Measurements from ENCODE around the gene TIPARP.
A peak's percentile ranks its signal among the peaks of the same experiment; 100 is the strongest.
"Not testable (repeated sequence)": the region's sequence is repeated elsewhere in the genome, so short reads cannot be mapped to it uniquely, and the experiment has no call there.

The TIPARP gene

DNA sequence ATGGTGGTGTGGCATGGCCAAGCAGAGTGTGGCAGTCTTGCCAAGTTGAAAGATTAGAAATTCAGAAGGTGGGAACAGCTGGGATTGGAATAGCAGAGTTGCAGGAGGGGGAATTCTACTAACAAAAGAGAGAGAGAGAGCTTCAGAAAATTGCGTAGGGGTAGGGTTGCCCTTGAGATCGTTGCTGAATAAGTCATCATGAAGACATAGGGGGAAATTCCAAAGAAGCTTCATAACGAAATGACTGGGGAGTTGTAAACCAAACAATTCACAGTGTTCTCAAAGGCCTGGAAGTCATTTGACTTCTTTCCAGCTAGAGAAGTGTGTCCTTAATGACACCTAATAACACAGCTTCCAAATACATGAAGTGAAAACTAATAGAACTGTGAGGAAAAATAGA lies 26.3 kb upstream of the TIPARP start:
- DNase-seq = no peak

DNA sequence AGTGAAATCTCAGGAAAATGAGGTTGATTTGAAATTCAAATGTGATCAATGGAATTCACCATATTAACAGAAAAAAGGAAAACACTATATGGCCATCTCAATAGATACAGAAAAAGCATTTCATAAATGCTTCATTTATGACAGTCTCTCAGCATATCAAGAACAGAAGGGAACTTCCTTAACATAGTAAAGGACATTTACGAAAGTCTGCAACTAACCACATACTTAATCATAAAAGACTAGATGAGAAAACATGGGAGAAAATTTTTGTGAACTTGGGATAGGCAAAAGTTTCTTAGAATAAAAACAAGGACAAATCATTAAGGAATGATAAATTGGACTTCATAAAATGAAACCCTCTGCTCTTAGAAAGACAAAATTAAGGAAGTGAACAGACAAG lies 24.7 kb upstream of the TIPARP start:
- DNase-seq = no peak

DNA sequence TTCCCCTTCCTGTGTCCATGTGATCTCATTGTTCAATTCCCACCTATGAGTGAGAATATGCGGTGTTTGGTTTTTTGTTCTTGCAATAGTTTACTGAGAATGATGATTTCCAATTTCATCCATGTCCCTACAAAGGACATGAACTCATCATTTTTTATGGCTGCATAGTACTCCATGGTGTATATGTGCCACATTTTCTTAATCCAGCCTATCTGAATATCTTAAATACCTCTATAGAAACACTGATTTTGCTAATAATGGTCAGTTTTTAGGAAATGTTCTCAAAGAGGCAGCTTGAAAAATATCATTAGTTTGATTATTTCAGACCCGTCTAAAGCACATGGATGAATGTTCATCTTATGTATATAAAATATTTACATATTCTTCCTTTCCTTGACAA lies 21.7 kb upstream of the TIPARP start:
- DNase-seq = not testable (repeated sequence)

GRCh38 chr3:156654834-156655233 lies 19.6 kb upstream of the TIPARP start:
- DNase-seq = no peak

- no peak for DNase-seq
Observed at GRCh38 chr3:156655819-156656550, 18.4 kb upstream of the TIPARP start.

DNA sequence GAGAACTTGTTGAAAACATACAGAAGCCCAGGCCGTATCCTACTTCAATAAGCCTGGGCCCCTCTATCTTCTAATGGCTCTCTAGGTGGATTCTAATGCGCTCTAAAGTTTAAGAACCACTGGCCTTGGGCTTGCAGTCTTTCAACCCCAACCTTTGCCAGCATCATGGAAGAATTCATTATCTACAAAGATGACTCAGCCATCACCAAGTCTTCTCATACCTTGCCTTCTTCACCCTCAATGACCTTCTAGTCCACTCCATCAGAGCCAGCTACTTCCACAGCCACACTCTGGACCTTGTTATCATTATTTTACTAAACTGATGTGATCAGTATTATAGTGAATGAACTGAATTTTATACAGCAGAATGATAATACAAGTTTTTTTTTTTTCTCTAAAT lies 16.9 kb upstream of the TIPARP start:
- no peak for DNase-seq

- DNase-seq = no peak
Observed at GRCh38 chr3:156657862-156658731, 16.3 kb upstream of the TIPARP start.

DNA sequence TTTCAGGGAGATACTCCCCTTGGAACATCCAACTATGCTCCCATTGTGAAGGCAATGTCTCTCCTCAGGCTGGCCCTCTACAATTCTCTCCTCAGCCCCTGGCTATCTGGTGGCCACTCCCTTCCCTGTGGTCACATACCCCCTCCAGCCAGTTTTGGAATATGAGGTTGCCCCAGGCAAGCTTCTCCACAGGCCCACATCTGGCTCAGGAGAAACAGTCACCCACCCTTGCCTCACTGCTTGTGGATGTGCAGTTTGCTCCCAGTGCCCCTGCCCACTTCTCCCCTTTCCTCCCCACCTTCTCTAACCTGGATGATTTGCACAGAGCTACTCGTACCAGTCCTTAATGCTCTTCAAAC lies 15.7 kb upstream of the TIPARP start:
- DNase-seq = no peak

DNA sequence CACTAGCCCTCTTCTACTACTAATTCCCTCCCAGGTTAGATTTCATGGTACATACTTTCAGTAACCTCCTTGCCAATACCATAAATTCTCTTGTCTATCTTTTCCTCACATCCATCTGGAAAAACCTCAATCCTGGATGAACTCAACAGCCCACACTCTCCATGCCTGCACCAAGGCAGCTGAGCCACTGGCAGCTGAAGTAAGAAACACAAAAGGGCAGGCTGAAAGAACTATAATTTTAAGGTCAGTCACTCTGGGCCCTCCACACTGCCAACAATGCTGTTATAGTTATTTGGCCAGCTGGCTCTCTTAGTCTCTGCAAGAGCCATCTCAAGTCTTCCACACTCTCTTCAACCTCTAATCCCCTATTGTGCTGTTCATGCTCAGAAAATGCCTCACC lies 15.1 kb upstream of the TIPARP start:
- no peak for DNase-seq

GRCh38 chr3:156661155-156661554 lies 13.2 kb upstream of the TIPARP start:
- DNase-seq = no peak

- DNase-seq = no peak
Observed at GRCh38 chr3:156664011-156664830, 10.2 kb upstream of the TIPARP start.

- DNase-seq = no peak
Observed at GRCh38 chr3:156664831-156665178, 9.6 kb upstream of the TIPARP start.

DNA sequence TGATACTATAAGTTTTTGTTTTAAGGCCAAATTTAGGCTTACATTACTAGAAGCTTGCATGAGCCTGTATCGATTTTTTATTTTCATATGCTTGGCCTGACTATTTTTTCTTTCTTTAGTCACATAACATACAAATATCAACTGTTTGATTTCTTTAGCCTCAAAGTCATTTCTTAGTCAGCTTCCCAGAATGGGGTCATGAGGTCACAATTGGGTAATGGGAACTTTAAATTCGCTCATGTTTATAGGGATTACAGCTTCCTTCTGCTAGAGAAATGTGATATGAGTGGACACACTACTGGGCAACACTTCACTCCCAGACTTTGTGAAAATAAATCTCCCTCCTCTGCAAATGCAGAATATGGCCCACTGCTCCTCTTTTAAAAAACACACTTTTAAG lies 9.1 kb upstream of the TIPARP start:
- DNase-seq = no peak

DNA sequence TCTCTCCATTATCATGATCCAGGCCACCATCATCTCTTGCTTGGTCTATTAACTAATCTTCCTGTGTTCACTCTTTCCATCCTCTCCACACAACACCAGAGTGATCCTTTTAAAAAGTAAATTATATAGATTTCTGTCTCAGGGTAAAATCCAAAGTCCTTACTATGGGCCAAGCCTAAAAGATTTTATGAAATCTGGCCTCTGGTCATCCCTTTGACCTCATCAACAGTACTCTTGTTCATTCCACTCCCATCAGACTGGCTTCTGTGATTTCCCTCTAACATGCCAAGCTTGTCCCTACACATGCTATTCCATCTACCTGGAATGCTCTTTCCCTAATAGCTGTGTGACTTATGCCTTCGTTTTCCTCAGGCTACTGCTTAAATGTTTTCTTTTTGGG lies 8.3 kb upstream of the TIPARP start:
- DNase-seq = no peak

- no peak for DNase-seq
Observed at GRCh38 chr3:156668073-156668763, 6.2 kb upstream of the TIPARP start.

- no peak for DNase-seq
Observed at GRCh38 chr3:156670077-156670476, 4.3 kb upstream of the TIPARP start.

DNA sequence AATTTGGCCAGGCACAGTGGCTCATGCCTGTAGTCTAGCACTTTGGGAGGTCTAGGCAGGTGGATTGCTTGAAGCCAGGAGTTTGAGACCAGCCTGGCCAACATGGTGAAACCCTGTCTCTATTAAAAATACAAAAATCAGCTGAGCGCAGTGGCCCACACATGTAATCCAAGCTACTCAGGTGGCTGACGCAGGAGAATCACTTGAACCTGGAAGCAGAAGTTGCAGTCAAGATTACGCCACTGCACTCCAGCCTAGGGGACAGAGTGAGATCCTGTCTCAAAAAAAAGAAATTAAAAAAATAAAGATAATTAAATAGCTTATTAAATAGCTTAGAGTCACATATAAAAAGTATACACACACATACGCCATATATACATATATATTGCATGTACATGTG lies 3.7 kb upstream of the TIPARP start:
- no peak for DNase-seq

GRCh38 chr3:156673732-156674045 lies 701 bp upstream of the TIPARP start:
- DNase-seq = no peak

DNA sequence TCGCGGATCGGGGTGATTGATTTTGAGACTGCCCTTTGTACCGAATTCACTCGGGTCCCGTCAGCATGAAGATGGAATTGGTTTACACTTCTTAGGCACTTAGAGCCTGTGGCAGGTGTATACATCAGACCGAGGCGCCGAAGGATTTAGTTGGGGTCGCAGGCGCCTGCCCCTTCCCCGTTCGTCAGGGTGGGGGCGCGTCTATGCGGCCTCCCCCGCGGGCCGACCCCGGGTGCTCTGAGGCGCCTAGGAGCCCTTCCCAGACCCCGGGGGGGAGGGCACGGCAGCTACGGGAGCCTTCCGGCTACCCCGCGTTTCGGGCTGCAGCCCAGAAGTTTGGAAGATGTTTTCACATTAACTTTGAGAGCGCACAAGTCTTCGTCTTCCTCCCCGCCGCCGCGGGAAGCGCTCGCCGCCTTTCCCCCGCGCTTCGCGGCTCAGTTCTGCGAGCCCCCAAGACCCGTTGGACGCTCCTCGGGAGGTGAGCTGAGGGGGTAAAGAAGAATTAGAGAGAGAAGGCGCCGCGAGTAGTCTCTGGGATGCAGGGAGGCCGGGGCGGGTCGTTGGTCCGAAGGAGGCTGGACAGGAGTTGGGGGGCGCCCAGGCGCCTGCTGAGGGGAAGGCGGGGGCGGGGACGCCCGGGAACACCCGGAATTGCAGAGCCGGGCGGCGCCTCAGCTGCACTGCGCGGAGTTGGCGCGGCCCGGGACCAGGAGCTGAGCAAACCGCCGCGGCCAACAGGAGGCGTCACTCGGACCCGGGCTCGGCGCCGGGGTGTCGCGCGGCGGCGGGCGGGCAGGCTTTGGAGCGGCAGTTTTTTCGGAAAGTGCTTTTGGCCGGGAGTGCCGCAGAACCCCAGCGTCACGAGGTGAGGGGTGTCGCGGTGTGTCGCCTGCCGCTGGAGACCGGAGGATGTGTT lies 780 bp downstream of the TIPARP start:
- DNase-seq = peak; percentile 30

DNA sequence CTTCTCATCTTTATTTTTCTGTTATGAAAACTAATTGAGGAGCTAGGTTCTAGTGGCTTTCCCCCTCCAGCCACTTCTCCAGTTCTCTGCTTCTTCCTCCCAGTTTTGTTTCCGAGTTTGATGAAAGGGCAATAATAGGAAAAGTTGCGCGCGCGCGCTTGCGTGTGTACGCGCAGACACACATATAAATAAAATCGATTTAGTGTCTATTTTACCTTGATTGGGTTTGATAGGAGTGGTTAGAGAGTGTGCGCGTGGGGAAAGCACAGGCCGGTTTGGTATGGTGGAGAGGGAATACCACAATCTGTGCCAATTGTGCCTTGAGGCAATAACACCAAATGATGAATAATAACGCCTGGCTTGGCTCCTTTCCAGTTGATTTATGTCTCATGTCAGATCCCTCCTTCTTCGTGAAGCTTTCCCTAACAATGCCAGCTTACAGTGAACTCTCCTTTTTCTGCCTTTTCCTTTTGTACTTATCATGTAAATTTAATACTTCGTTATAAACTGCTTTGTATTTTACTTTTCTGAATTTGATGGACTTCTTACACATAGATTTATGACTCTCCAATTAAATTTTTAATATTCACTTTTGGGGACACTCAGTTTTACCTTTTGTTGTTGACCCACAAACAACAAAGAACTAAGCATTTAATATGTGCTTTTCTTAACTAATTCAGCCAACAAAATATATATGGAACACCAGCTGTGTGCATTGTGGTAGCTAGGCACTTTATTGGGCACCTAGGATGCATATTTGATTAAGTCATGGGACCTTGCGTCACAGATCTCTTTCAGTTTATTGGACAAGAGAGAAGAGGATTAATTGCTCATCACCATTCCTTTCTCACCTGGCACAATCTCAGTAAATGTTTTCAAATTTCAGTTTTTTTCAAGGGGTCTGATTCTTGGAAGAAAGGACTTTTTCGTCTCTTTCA lies 1.7 kb downstream of the TIPARP start:
- no peak for DNase-seq
